ENCODE measurements around the gene VSIR.

The VSIR gene

DNA sequence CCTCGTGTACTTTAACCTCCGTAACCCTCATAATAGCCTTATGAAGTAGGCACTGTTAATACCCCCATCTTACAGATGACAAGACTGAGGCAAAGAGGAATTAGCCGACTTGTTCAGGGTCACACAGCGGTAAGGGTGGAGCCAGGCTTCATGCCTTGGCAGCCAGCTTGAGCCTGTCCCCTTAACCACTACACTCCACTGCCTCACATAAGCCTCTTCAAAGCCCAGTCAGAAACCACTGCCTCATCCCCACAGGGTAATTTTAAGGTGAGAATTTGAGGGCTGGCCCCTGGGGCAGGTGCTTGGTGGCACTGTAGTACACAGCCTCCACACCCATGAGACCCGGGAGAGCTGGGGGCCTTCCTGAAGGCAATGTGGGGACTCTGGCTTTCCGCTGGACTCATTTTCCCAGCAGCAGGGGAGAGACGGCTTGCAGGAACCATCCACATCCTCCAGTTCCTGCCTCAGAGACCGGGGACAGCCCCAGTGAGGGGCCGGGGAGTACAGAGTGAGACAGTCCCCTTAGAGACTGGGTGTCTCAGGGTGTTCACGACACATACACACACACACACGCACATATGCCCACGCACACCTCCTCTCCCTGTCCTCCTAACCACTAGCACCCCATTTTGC lies 46.1 kb downstream of the VSIR start:
- peak; percentile 61 for DNase-seq

DNA sequence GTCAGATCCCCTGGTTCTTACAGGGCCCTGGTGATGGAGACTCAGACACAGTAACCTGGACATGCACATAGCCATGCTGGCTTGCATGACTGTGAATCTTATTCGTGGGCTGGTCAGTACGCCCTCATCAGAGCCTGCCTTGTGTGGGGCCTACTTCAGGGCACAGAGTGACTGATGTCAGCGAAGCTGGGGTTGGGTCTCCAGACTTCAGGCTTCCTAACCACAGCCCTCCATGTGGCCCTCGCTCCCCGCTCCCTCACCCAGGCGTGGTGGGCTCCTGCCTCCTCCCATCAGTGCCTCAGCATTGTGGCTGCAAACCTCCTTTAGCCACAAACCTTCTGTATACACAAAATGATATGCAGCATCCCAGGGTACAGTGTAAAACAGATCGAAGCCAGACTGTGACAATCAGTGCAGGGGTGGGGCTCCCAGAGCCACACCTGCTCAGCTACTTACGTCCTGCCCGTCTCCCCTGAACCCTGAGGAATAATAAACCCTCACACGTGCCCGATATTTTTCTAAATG lies 46.7 kb downstream of the VSIR start:
- no peak for DNase-seq

DNA sequence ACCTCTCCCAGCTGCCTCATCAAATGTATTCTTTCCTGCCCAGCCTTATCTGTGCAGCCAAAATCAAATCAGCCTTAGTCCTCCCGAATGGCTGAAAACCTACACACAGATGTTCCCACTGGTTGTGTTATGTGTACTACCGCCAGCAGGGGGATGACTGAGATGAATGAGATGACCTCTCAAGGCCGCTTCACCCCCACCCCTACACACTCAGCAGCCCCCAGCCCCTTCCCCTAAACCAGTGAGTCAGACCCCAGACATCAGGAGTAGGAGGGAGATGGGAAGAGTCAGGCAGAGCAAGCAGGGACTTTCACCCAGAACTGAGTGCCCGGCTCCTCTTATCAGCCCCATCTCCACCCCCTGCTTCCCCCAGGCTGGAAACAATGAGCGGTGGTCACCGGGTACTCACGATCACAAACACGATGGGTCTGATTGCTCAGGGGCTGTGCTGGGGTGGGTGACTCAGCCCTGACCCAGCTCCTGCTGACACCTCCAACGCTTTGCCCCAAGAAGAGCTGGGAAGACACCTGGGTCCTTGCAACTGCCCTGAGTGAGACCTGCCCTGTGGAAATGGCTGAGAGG lies 47.2 kb downstream of the VSIR start:
- DNase-seq = peak; percentile 73

DNA sequence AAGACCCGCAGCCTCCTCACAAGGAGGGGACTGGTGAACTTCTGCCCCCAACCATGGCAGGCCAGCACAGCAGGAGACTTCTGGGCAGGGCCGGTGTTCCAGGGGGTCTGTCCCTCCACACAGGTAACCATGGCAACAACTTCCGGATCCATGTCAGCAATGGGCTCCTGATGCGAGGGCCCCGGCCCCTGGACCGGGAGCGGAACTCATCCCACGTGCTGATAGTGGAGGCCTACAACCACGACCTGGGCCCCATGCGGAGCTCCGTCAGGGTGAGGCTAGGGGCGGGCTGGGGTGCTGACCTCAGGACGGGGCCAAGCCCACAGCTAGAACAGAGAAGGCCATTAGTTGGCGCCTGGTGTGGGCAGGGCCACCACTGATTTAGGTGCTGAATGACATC lies 48.1 kb downstream of the VSIR start:
- no peak for DNase-seq

DNA sequence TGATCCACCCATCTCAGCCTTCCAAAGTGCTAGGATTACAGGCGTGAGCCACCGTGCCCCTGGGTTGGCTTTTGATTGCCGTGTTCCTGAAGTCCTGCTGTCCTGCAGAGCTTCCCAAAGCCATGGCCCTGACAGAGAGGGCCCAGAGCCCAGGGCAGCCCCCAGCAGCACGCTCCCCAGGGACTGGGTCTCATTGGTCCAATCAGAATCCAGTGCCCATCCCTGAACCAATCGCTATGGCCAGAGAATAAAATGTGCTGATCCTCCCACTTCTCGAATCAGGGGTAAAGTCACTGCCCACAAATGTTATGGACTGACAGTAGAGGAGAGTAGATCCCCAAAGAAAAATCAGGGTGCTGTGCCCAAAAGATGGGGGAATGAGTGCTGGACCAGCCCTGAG lies 48.8 kb downstream of the VSIR start:
- DNase-seq = no peak

DNA sequence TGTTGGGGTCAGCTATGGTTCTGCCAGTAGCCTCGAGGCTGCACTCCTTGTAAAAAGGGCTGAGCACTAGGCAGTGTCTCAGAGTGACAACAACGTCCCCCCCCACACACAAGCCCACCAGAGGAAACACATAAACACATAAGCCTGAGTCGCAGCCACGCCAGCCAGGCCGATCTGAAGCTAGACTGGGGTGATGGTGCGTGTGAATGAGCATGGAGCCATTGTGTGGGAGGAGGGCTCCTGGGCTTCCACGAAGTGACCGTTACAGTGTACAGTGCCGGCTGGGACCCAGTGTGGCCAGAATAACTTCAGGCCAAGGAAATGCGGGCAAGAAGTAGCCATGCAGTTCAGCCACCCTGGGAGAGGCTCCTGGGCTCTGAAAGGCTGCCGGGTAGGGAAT lies 50.0 kb downstream of the VSIR start:
- DNase-seq = no peak

DNA sequence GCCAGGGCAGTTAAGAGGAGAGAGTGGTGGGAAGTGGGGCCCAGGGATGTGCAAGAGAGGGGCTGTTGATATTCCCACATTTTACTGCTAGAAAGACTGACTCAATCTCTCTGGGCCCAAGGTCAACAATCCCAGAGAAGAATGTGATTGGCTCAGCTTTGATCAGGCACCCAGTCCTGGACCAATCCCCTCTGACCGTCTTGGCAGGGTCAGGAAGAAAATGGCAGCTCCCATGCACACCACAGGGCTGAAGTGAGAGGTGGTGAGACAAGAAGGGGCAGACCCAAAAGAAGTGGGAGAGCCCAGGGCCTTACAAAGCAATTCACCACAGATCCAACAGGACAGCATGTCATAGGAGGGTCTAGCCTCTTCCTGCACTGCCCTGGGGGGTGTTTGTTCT lies 50.5 kb downstream of the VSIR start:
- DNase-seq = no peak

DNA sequence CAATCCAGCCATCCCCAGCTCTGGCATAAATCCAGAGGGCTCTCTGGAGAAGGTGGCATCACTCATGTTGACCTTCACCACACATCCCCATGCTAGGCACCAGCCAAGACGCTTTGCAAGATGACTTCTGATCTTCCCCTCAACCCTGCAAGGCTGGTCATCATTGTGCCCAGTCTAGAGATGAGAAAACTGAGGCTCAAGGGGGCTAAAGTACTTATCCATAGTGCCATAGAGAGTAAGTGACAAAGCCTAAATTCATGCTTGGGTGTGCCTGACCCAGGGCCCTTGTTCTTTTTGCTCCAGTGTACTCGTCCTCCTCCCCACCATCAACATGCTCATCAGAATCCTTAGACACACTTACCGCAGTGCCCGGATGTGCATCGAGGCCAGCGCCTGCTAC lies 52.0 kb downstream of the VSIR start:
- no peak for DNase-seq

DNA sequence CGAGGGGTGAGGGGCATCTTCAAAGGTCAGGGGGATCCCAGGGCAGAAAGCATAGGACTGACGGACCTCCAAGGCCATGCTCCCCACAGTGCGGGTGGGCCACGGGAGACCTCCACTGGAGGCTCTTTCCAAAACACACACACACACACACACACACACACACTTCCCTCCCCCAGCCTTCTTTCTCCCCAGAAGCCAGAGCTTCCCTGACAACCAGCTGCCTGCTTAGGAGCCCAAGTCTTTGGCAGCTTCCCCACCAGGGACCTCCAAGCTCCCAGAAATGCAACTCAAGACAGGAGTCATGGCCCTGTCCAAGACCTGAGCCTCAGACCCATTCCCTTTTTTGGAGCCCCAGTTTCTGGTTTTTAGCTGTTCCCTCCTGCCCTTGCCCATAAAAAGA lies 53.0 kb downstream of the VSIR start:
- no peak for DNase-seq

DNA sequence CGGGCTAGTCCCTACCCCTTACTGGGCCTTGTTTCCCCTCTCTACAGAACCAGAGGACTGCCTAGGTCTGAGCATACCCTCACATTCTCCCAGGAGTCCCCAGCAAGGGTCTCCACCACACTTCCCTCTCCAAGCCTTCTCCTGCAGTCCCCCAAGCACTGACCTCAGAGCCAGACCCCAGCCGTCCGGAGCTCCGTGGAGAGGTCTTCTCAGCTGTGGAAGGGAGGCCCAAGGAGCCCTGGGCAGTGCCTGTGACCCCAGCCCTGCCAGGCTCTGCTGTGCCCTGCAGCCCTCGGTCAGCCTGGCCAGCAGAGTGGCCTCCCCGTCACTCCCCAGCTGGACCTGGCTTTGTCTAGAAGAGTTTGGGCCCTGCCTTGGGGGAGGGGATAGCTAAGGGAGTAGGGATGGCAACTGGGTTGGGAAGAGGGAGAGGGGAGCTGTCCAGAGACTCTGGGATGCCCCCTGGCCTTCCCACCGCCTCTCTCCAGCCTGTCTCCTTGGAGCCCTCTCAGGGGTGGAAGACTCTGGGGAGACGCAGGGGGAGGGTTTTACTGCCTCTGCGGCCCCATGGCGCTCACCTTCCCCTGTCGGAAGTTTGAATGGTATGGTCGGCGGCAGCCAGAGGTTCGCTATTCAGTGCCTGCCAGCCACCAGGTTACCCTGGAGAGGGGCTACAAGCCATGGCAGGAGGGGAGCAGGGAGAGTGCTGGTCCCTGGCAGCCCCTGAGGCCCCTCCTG lies 53.7 kb downstream of the VSIR start, which contains the start of gene C10orf105:
TSS of gene C10orf105 (minus strand) at position 315 of the 738 bp plus-strand sequence. CDS start 3,441 bp downstream, outside the sequence.
- DNase-seq = no peak

DNA sequence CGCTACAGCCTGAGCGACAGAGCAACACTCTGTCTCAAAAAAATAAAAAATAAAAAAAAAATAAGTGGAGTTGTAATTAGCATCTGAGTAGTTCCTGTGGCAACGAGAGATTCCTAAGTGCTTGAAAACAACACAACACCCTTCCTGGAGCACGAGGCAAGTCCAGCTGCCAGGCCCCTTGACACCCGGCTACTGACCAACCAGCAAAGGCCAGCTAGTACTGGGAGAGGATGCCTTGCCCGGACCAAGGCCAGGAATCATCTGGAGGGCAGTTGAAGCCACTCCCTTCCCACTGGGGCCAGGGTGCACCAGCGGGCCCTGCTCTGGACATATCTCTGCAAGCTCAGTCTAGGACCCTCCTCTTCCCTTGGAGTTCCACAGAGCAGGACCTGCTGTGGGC lies 54.3 kb downstream of the VSIR start:
- no peak for DNase-seq

DNA sequence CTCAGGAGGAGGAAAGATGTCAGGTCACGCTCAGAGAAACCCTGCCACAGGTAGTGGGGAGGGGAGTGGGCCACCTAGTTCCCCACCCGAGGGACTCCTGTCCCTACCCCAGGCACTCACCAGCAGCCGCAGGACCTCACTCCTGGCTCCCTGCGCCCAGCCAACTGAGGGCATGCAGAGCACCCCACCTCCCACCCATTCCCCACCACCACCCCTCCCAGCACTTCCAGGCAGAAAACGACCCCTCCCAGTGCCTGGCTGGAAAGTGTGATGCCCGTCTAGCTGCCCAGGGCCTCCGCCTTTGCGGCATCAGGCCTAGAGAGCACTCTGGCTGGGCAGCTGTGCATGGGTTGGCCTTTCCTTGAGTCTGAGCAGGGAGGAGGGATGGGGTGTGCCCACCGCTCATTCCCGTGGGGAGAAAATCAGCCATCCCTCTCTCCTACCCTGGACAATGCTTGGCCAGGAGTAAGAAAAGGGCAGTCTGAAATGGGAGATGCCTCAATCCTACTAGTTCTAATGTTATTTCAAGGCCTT lies 55.1 kb downstream of the VSIR start:
- no peak for DNase-seq

DNA sequence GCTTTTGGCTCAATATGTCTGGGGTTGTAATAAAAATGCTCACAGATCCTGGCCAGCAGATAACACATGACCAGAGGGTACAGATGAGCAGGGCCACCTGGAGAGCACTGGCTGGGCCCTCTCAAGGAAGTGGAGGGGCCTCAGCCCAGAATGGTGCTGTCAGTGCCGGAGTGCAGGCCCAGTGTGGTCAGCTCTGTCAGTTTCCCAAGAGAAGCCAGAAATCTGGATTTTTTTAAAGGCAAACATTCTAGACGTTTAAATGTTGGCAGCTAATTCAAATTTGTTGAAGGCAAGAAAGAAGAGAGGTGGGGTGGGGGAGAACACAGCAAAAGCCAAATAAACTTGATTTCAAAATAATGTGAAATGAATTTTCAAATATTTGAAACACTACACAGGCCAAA lies 55.8 kb downstream of the VSIR start:
- no peak for DNase-seq

DNA sequence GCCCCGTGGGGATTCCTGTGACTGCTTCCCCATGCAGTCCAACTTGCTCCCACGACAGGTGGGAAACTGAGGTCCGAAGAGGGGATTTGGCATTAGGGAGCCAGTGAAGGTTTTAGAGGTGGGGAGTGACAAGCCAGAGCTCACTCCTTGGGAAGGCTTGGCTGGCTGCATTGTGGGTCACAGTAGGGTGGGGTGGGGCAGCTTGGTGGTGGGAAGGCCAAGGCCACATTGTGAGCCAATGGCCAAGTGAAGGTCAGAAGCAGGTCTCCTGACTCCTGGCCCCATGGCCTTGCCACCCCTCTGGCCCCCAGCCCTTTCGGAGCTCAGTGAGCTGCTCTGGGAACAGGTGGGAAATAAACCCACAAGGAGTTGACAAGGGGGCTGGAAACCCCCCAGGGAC lies 56.3 kb downstream of the VSIR start:
- DNase-seq = no peak

DNA sequence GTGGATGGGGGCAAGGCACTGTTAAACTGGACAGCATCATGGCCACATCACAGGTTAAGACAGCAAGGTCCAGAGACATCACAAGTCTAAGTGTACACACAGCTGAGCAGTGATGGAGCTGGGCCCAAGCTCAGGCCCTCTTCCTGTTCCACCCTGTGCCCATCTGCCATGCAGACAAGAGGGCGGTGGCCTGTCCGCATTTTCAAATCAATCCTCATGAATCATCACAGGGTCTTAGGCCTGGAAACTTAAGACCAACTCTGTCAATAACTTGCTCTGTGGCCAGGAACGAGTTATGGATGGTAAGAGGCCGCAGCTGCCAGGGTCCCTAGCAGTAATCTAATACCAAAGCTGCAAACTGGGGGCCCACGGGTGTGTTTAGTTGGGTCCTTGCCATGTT lies 56.9 kb downstream of the VSIR start:
- no peak for DNase-seq

DNA sequence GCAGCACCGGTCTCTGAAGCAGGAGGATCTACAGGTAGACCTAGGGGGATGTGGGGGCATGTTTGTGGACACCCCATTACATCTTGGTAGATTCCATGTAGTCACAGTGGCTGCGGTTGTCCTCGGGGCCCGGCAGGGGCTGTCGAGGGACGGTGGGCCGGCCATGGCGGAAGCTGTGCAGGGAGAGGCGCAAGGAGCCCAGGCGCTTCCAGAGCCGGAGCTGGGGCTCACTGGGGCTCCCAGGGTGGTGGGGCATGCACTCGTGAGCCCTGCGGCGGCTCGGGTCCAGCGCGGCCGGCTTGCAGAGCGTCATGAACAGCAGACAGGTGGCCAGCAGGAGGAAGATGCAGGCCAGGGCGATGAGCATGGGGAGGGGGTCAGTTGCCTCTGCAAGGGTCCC lies 57.5 kb downstream of the VSIR start:
- DNase-seq = no peak

DNA sequence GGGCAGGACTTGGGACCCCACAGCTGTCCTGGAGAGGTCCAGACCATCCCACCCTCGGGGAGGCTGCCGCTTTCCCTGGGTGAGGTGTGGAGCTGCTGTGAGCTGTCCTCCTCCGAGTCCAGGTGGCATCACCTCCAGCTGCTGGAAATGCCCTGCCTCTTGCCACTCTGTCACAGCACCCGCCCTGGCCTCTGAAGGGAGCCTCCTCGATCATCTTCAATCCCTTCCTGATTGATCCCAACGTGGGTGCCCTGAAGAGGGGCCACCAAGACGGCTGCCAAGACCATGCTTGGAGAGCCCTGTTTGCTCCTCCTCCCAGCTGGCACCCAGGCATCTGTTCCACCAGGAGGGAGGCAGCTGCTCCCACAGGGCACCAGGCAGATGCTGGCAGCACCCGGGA lies 58.3 kb downstream of the VSIR start:
- no peak for DNase-seq

DNA sequence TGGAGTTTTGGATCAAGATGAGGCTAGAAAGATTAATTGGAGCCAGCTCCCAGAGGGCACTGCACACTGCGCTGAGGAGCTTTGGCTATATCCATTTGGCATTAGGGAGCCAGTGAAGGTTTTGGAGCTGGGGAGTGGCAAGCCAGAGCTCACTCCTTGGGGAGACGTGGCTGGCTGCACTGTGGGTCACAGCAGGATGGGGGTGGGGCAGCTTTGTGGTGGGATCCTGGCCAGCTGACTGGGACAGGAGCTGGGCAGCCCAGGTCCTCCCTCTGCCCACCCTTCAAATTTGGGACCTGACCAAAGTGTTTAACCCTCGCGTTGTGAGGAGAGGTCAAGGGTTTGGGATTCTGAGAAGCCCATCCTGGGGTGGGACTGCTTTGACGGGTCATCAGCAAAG lies 58.7 kb downstream of the VSIR start:
- no peak for DNase-seq

DNA sequence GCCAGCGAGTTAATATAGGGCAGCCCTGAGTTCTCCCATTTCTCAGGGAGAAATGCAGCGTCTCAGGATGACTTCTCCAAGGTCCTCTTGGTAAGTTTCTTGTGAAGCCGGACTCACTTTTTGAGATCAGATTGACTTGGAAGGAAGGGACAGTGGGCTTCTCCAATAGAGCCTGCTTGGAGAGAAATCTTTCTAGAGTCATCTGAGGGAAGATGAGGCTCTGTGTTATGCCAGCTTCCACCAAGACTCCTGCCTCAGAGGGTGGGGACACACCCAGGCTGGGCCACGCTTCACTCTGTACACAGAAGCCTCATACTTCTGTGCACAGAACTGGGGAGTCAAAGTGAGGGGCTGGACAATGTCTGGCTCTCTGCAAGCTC lies 59.3 kb downstream of the VSIR start:
- DNase-seq = no peak

DNA sequence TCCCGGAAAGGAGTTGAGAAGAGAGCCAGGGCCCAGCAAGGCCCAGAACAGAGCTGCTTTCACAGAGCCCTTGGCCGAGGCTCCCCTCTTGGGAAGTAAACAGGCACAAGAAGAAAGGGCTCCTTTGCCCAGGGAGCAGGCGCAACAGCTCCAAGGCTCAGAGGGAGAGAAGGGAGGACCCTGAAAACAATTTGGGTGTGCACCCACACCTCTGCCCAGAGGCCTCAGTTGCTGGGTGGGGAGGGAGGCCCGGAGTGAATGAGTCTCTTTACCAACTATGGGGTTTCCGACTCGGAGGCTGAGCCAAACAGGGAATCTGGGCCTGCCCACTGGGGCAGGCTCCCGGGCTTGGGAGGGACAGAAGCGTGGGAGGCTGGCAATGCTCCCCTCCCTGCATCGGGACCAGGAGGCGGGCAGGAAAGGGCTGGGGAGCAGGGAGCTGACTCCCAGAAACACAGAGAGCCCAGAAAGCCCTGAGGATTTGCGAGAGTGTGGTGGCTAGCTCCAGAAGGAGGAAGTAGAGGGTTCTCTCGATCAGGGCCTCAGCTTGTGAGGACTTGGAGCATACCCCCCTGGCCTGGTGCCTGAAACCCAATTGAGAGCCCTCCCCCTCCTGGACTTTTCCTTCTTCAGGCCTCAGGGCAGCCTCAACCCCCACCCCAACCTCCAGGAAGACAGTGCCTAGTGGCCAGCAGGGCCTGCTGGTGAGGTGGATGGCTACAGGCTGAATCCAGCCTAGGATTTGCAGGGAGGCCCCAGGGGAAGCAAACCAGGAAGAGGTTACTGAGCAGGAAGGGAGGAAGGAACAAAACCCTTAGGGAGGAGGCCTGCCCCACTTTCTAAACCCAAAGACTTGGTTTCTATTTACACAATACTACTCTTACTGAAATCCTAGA lies 59.9 kb downstream of the VSIR start:
- DNase-seq = no peak

DNA sequence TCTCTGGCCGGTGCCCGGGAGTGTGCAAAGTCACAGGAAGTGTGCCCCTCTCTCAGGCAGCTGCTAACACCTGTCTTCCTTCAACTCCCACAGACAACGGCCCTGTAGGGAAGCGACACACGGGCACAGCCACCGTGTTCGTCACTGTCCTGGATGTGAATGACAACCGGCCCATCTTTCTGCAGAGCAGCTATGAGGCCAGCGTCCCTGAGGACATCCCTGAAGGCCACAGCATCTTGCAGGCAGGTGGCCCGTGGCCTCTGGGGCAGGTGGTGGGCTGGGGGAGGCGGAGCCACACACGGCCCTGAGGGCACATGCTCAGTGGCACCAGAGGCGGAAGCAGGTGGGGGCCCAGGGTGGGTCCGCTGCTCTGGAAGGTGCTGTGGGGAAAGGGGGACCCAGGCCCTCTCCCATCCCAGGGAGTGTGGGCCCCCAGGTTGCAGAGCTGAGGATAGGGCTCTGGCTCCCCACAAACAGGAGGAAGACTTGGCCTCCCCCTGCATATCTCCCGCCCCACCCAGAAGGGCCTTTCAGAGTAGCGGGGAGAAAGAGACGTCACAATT lies 60.7 kb downstream of the VSIR start:
- no peak for DNase-seq

DNA sequence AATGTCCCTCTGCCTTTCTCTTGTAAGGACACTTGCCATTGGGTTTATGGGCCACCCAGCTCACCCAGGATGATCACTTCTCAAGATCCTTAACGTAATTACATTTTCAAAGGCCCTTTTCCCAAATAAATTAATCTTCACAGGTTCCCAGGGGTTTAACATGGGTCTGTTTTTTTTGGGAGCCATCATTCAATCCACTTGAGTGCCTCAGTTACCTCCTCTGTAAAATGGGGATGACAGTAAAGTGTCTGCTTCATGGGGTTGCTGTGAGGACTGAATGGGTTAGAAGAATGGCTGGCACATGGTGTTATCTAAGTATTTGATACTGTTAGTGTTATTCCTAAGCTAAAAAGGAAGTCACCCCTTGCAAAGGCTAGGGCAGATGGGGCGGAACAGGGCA lies 61.1 kb downstream of the VSIR start:
- no peak for DNase-seq

Data from stimulated activated CD4-positive, alpha-beta T cell treated with anti-CD3 and anti-CD28 coated beads, Interleukin-12 subunit alpha, Interleukin-12 subunit beta, amount 100 ng/mL, for 4 hours (primary cell).